WI38 (cell line): ENCODE results near the gene CHST15.

Source experiments
- H3K4me3 ChIP-seq: 2 replicates; pipeline ENCODE4 v1.5.1; 2011; ENCODE audit warnings: low read depth, mild to moderate bottlenecking, control low read depth, low read length
- CTCF ChIP-seq: IDR thresholded peaks from 2 replicates; pipeline ENCODE4 v1.5.1; 2012; ENCODE audit warnings: low read depth, mild to moderate bottlenecking, control low read depth, low read length

CHST15 gene

GRCh38 chr10:124045801-124046355 lies 47.5 kb downstream of the CHST15 start:
- TF ChIP-seq CTCF: no peak
- no peak overlapping the region for H3K4me3 ChIP-seq

- no peak overlapping the region for H3K4me3 ChIP-seq
- no peak for TF ChIP-seq CTCF
Observed at GRCh38 chr10:124045276-124045675, 48.1 kb downstream of the CHST15 start.

- H3K4me3 ChIP-seq: no peak overlapping the region
- TF ChIP-seq CTCF: no peak
Observed at GRCh38 chr10:124044143-124044862, 49.1 kb downstream of the CHST15 start.

GRCh38 chr10:124043310-124044142 lies 49.9 kb downstream of the CHST15 start:
- no peak for TF ChIP-seq CTCF
- no peak overlapping the region for H3K4me3 ChIP-seq

GRCh38 chr10:124042656-124043309 lies 50.6 kb downstream of the CHST15 start:
- H3K4me3 ChIP-seq: no peak overlapping the region
- no peak for TF ChIP-seq CTCF

GRCh38 chr10:124041675-124042445 lies 51.5 kb downstream of the CHST15 start:
- TF ChIP-seq CTCF: no peak
- H3K4me3 ChIP-seq: no peak overlapping the region
